Pancreas (tissue), 10 donors: Measurements from ENCODE around the gene ETV4. TPM values are rescaled to one million over a fixed set of nuclear protein-coding genes. Genes with fewer than 3 reads are reported as not detected.

Experiments used
- ATAC-seq, 4 donors: fragments of 200-7000 bp; cut with Tn5 transposase; one replicate each; pipeline versions ENCODE4 v1.8.0 to v1.9.1; 2020; ENCODE audit warnings: mild to moderate bottlenecking in 4 of 4, moderate library complexity in 4 of 4
- DNase-seq, 6 donors: peaks; one replicate each; pipeline ENCODE4 v3.0.0-alpha.2; 2020
- FAIRE-seq: peaks from 2 replicates; lab custom pipeline; 2012; peaks lifted over from hg19 to GRCh38; lab: Jason Lieb, UNC
- H3K27ac ChIP-seq, 4 donors: fragments of 200-600 bp; sonication (generic); 1 replicate in 3 of 4; 2 replicates in 1 of 4; pipeline versions ENCODE4 v1.5.0 to v1.8.0; 2020
- H3K27me3 ChIP-seq, 4 donors: fragments of 200-600 bp; one replicate each; pipeline ENCODE4 v1.8.0; 2021
- H3K36me3 ChIP-seq, 3 donors: fragments of 200-600 bp; sonication (generic) in 1 of 3; one replicate each; pipeline versions ENCODE4 v1.5.0 to v1.8.0; 2020 to 2021
- H3K4me1 ChIP-seq, 3 donors: fragments of 200-600 bp; one replicate each; pipeline ENCODE4 v1.8.0; 2021
- H3K4me3 ChIP-seq, 4 donors: fragments of 200-600 bp; sonication (generic) in 2 of 4; one replicate each; pipeline versions ENCODE4 v1.5.0 to v1.8.0; 2020 to 2021
- H3K9me3 ChIP-seq, 4 donors: fragments of 200-600 bp; one replicate each; pipeline ENCODE4 v1.8.0; 2021
- WGBS, 2 donors: extraction: QIAGEN DNeasy Blood & Tissue Kit; methylation state at CpG; one replicate each; pipeline ENCODE4 v1.1.7; 2013; 5-methylcytosine and 5-hydroxymethylcytosine counted together
- intact Hi-C, 3 donors: fragments of 100-400 bp; cut with DNase I; formaldehyde crosslinking; loops; one replicate each; pipeline versions ENCODE4 v1.11.1 to v1.14.2; 2022
- polyA plus RNA-seq, 2 donors: library from polyadenylated mRNA; stranded (reverse); fragments of 200-250 nt; gene quantifications; one replicate each; pipeline ENCODE4 v1.2.3, GENCODE V29; 2013
- total RNA-seq, 6 donors: library from RNA; stranded (reverse); fragmentation: NEBNext Ultra II Directional in 4 of 6; extraction: Animal tissue kit (Norgen Biotek cat#: 25700) in 4 of 6; gene quantifications; one replicate each; pipeline versions ENCODE4 v1.2.1 to v1.2.4, GENCODE V29; 2021 to 2023
- TF ChIP-seq, protein P1 (sequence below), 4 donors: fragments of 200-600 bp; sonication (generic) in 3 of 4; IDR thresholded peaks; one replicate each; pipeline versions ENCODE4 v1.5.0 to v1.8.0; 2021; ENCODE audit warnings: antibody characterized with exemption in 4 of 4
- donor health status: healthy with polysubstance abuse.
- donor health status: DM: no; HTN: no; CAD: no; lungs with moderate emphysema.
- donor health status: DM: no; HTN: no; CAD: no.
- donor health status: control.
- donor health status: control.
- donor health status: Bipolar disorder and iron deficiency.
- donor health status: DM: yes; HTN: yes; CAD: no.
- donor health status: DM: no; HTN: no; CAD: no.
- donor health status: DM: no; HTN: no; CAD: no.
- donor health status: DM: yes; HTN: yes; CAD: no.

The ETV4 gene
- total and polyA plus RNA-seq, 8 donors = 1.7 to 16.4 (median 5.0) TPM

DNA sequence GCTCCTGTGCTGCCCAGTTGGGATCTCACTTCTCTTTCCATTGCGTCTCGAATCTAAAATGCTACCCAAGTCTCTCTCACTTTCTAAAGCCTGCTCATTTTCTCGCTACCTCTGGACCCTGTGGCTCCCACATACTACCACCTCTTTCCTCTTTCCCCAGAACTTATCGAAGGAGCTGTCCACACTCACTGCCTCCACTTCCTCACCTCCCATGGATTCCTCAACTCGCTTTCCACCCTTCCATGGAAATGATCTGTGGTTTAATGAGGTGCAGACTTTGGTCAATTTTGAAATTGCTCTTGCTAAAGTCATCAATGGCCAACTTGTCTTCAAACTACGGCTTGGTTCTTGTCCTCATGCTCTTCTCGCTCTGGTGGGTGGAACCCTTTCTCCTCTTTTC is 37.2 kb upstream of the ETV4 start:
- Histone ChIP-seq H3K36me3 (no peaks in the 10 kb centered on the region), H3K9me3 (no peaks in the 10 kb centered on the region), H3K27ac (no peak overlapping the region), H3K4me3 (no peak overlapping the region), H3K4me1 (peaks cover 0 to 2% (median 0%) of the 10 kb centered on the region in 3 donors), H3K27me3 (no peaks in the 10 kb centered on the region)
- FAIRE-seq (no peak), DNase-seq (no peak), ATAC-seq (no peak)
- TF ChIP-seq, protein P1, sequence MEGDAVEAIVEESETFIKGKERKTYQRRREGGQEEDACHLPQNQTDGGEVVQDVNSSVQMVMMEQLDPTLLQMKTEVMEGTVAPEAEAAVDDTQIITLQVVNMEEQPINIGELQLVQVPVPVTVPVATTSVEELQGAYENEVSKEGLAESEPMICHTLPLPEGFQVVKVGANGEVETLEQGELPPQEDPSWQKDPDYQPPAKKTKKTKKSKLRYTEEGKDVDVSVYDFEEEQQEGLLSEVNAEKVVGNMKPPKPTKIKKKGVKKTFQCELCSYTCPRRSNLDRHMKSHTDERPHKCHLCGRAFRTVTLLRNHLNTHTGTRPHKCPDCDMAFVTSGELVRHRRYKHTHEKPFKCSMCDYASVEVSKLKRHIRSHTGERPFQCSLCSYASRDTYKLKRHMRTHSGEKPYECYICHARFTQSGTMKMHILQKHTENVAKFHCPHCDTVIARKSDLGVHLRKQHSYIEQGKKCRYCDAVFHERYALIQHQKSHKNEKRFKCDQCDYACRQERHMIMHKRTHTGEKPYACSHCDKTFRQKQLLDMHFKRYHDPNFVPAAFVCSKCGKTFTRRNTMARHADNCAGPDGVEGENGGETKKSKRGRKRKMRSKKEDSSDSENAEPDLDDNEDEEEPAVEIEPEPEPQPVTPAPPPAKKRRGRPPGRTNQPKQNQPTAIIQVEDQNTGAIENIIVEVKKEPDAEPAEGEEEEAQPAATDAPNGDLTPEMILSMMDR (IDR thresholded peaks at IDR 0.05) = no peak
- WGBS, 2 donors = 77 to 86% methylated on average over 7 of the region's 7 CpGs
- intact Hi-C loops = no loop called here

DNA sequence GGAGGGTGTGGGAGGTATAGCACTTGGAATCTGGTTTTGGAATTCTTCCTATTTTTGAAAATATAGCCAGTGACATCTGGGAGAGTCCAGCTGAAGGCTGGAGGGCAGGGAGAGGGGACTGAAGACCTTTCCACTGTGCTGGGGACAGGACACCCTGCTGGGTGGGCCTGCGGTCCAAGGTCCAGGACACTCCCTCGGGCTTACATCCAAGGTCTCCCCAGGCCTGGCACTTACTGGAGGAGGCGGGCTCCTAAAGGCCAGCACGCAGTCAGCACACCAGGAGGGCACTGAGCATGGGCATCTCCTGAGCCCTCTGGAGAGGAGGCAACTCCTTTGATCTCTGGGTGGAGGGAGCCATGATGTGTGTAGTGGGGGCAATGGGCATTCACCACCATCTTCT is 35.5 kb upstream of the ETV4 start:
- intact Hi-C loops = no loop called here
- FAIRE-seq (no peak), DNase-seq (no peak), ATAC-seq (no peak)
- no peaks in the 10 kb centered on the region for H3K9me3 ChIP-seq
- no peak overlapping the region for H3K4me3 ChIP-seq
- 49 to 51% methylated on average over 4 of the region's 4 CpGs for WGBS, 2 donors
- H3K36me3 ChIP-seq = no peaks in the 10 kb centered on the region
- H3K27me3 ChIP-seq = no peaks in the 10 kb centered on the region
- TF ChIP-seq, protein P1 (IDR thresholded peaks at IDR 0.05) = no peak
- H3K4me1 ChIP-seq = peaks cover 0 to 2% (median 0%) of the 10 kb centered on the region in 3 donors
- no peak overlapping the region for H3K27ac ChIP-seq

DNA sequence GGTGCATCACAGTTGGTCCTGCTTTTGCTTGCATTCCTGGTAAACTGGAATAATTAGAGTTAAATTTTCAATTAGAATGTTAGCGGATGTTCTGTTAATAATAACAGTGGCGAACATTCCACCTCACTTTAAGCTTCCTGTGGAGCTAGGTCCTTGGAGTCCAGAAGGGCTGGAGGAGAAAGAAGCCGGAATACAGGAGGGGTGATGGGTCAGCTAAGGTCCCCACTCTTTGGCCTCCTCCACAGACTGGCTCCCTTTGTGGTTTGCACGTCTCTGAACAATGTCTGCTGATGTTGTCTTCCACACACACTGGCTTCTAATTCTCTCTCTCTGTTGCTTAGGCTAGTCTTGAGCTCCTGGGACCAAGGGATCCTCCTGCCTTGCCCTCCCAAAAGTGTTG is 35.0 kb upstream of the ETV4 start:
- Histone ChIP-seq H3K27me3 (no peaks in the 10 kb centered on the region), H3K4me3 (no peak overlapping the region), H3K9me3 (no peaks in the 10 kb centered on the region), H3K36me3 (no peaks in the 10 kb centered on the region), H3K27ac (no peak overlapping the region), H3K4me1 (peaks cover 0 to 2% (median 0%) of the 10 kb centered on the region in 3 donors)
- TF ChIP-seq, protein P1 (IDR thresholded peaks at IDR 0.05) = no peak
- 66% methylated on average over 4 of the region's 4 CpGs for WGBS, 2 donors
- DNase-seq = no peak
- intact Hi-C loops = no loop called here
- FAIRE-seq = no peak
- ATAC-seq = no peak

DNA sequence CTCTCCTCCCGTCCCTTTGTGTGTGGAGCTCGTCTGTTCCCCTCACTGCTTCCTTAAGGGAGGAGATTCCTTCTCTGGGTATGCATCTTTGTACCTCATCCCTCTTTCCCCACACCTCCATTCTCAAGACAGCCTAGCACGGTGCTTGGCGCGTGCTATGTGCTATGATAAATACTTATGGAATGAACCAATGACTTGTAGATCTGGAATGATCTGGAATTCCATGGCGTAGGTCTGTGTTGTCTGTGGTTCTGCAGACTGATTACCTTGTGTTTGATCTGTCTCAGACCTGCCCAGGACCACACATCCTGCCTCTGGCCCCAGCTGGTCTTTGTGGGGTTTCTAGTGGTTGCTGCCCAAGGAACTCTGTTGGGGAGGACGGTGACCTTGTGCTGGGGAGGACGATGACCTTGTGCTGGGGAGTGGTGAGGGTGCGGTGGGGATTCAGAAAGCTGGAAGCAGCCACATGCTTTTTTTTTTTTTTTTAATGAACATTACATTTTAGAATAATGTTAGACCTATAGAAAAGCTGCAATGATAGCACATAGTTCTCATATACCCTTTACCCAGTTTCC is 33.5 kb upstream of the ETV4 start:
- DNase-seq = no peak
- no peak overlapping the region for H3K27ac ChIP-seq
- intact Hi-C loops = no loop called here
- H3K4me3 ChIP-seq = no peak overlapping the region
- H3K36me3 ChIP-seq = no peaks in the 10 kb centered on the region
- no peaks in the 10 kb centered on the region for H3K9me3 ChIP-seq
- 67% methylated on average over 9 of the region's 9 CpGs for WGBS, 2 donors
- no peaks in the 10 kb centered on the region for H3K27me3 ChIP-seq
- peak in 1 of 4 donors; percentile 24 for ATAC-seq
- no peak for FAIRE-seq
- TF ChIP-seq, protein P1 (IDR thresholded peaks at IDR 0.05) = no peak
- peaks cover 0 to 2% (median 0%) of the 10 kb centered on the region in 3 donors for H3K4me1 ChIP-seq
